PFSK-1 (cell line): ENCODE results near the gene FGB.

Source experiments
- FOXP2 ChIP-seq: optimal IDR thresholded peaks from 2 replicates; pipeline ENCODE3; 2011; ENCODE audit warnings: borderline replicate concordance, control low read depth, inconsistent platforms; ENCODE audit not compliant: insufficient read depth; ENCODE audit errors: extremely low read length, extremely low read depth
- POLR2AphosphoS5 ChIP-seq: IDR thresholded peaks from 2 replicates; pipeline ENCODE4 v1.6.1; 2012; ENCODE audit warnings: low read depth, mild to moderate bottlenecking, control low read depth, low read length, moderate library complexity
- REST ChIP-seq, 2 experiments: IDR thresholded peaks; 2 replicates each; pipeline versions ENCODE4 v1.6.1 to v1.8.0; 2011 to 2012; ENCODE audit warnings: low read depth in 2 of 2, low read length in 2 of 2, control low read depth in 1 of 2, inconsistent platforms in 1 of 2, mild to moderate bottlenecking in 1 of 2, moderate library complexity in 1 of 2; ENCODE audit not compliant: insufficient read depth in 1 of 2
- SIN3A ChIP-seq: IDR thresholded peaks from 2 replicates; pipeline ENCODE4 v1.6.1; 2012; ENCODE audit warnings: mild to moderate bottlenecking, low read length, moderate library complexity, borderline replicate concordance; ENCODE audit not compliant: insufficient read depth
- TAF1 ChIP-seq: IDR thresholded peaks from 2 replicates; pipeline ENCODE4 v1.6.1; 2012; ENCODE audit warnings: low read length, control low read depth, borderline replicate concordance; ENCODE audit not compliant: insufficient read depth

FGB gene

GRCh38 chr4:154521607-154522006, 41.2 kb upstream of the FGB start:
- no peak for TF ChIP-seq REST (IDR thresholded peaks at IDR 0.05; ENCODE audit: insufficient read depth in 1 of 2, low read depth in 2 of 2, low read length in 2 of 2)
- no peak for TF ChIP-seq TAF1
- TF ChIP-seq SIN3A, result no peak
- no peak for TF ChIP-seq FOXP2
- no peak for TF ChIP-seq POLR2AphosphoS5

- TF ChIP-seq SIN3A (no peak), TAF1 (no peak), FOXP2 (no peak), REST (IDR thresholded peaks at IDR 0.05; ENCODE audit: insufficient read depth in 1 of 2, low read depth in 2 of 2, low read length in 2 of 2) (no peak), POLR2AphosphoS5 (no peak)
Observed at GRCh38 chr4:154526151-154526550, 36.7 kb upstream of the FGB start.

- no peak for TF ChIP-seq POLR2AphosphoS5
Observed at GRCh38 chr4:154527308-154527707, 35.5 kb upstream of the FGB start.

- TF ChIP-seq FOXP2, result no peak
- no peak for TF ChIP-seq TAF1
- TF ChIP-seq REST (IDR thresholded peaks at IDR 0.05; ENCODE audit: insufficient read depth in 1 of 2, low read depth in 2 of 2, low read length in 2 of 2), result no peak
Observed at GRCh38 chr4:154528869-154529268, 33.9 kb upstream of the FGB start.

GRCh38 chr4:154529728-154530519, 32.9 kb upstream of the FGB start:
- TF ChIP-seq REST (IDR thresholded peaks at IDR 0.05; ENCODE audit: insufficient read depth in 1 of 2, low read depth in 2 of 2, low read length in 2 of 2), result no peak
- TF ChIP-seq POLR2AphosphoS5, result no peak
- no peak for TF ChIP-seq TAF1
- TF ChIP-seq FOXP2, result no peak
- no peak for TF ChIP-seq SIN3A

- TF ChIP-seq REST (IDR thresholded peaks at IDR 0.05; ENCODE audit: insufficient read depth in 1 of 2, low read depth in 2 of 2, low read length in 2 of 2) (no peak), POLR2AphosphoS5 (no peak), SIN3A (no peak), FOXP2 (no peak), TAF1 (no peak)
Observed at GRCh38 chr4:154534296-154534695, 28.5 kb upstream of the FGB start.
